Osteoblast (primary cell): Measurements from ENCODE around the gene DPM1. TPM values are rescaled to one million over a fixed set of nuclear protein-coding genes. Genes with fewer than 3 reads are reported as not detected.

Experiments used
- DNase-seq: peaks from one replicate; pipeline ENCODE4 v3.0.0; 2011; ENCODE audit warnings: low spot score, mixed read lengths; ENCODE audit not compliant: insufficient read length; ENCODE audit errors: missing footprints
- H2AFZ ChIP-seq: 2 replicates; pipeline ENCODE4 v1.6.0; 2011; ENCODE audit warnings: mild to moderate bottlenecking, low read length
- H3K27ac ChIP-seq: 2 replicates; pipeline ENCODE4 v1.5.1; 2011; ENCODE audit warnings: mild to moderate bottlenecking, low read depth, low read length, moderate library complexity
- H3K27me3 ChIP-seq: 2 replicates; pipeline ENCODE4 v1.6.0; 2012; ENCODE audit warnings: mild to moderate bottlenecking, control low read depth, inconsistent platforms, low read length, moderate library complexity; ENCODE audit not compliant: insufficient read depth
- H3K36me3 ChIP-seq: 2 replicates; pipeline ENCODE4 v1.5.1; 2011; ENCODE audit warnings: mild to moderate bottlenecking, low read length, control low read depth, moderate library complexity; ENCODE audit not compliant: insufficient read depth
- H3K4me1 ChIP-seq: 2 replicates; pipeline ENCODE4 v1.5.1; 2011; ENCODE audit warnings: mild to moderate bottlenecking, low read length, control low read depth, moderate library complexity; ENCODE audit not compliant: insufficient read depth
- H3K4me2 ChIP-seq: 2 replicates; pipeline ENCODE4 v1.6.0; 2011; ENCODE audit warnings: mild to moderate bottlenecking, low read length; ENCODE audit not compliant: insufficient read depth
- H3K4me3 ChIP-seq: fragments of 200-600 bp; sonication (generic); 3 replicates; pipeline ENCODE4 v1.5.1; 2012; ENCODE audit warnings: mild to moderate bottlenecking, low read length, inconsistent platforms; ENCODE audit not compliant: insufficient read depth
- H3K79me2 ChIP-seq: 2 replicates; pipeline ENCODE4 v1.6.0; 2012; ENCODE audit warnings: mild to moderate bottlenecking, low read length, control low read depth, inconsistent platforms; ENCODE audit not compliant: insufficient read depth
- H3K9me3 ChIP-seq: 2 replicates; pipeline ENCODE4 v1.5.1; 2011; ENCODE audit warnings: low read depth, low read length, control low read depth
- H4K20me1 ChIP-seq: 2 replicates; pipeline ENCODE4 v1.6.0; 2012; ENCODE audit warnings: mild to moderate bottlenecking, low read length, control low read depth; ENCODE audit not compliant: insufficient read depth
- CTCF ChIP-seq: IDR thresholded peaks from 2 replicates; pipeline ENCODE4 v1.5.1; 2011; ENCODE audit warnings: mild to moderate bottlenecking, low read depth, low read length, moderate library complexity; ENCODE audit errors: extremely low read depth
- total RNA-seq: library from RNA; depleted of rRNA; stranded (reverse); fragments of >200 nt; gene quantifications from 2 replicates; pipeline ENCODE4 v1.2.3, GENCODE V29; 2012

DPM1 gene
- total RNA-seq, 1 donor, result 53.2 TPM

GRCh38 chr20:50953196-50953595 is 5.1 kb downstream of the DPM1 start:
- H4K20me1 ChIP-seq, result peaks cover 47% of the 10 kb centered on the region
- no peak overlapping the region for H2AFZ ChIP-seq
- peaks cover 85% of the 10 kb centered on the region for H3K79me2 ChIP-seq
- no peaks in the 10 kb centered on the region for H3K9me3 ChIP-seq
- H3K4me1 ChIP-seq, result peaks cover 11% of the 10 kb centered on the region
- H3K4me2 ChIP-seq, result no peak overlapping the region
- peak; percentile 43 for DNase-seq
- H3K4me3 ChIP-seq, result no peak overlapping the region
- H3K27me3 ChIP-seq, result no peaks in the 10 kb centered on the region
- peaks cover 66% of the 10 kb centered on the region for H3K36me3 ChIP-seq
- TF ChIP-seq CTCF, result no peak
- H3K27ac ChIP-seq, result no peak overlapping the region

- H3K4me2 ChIP-seq, result no peak overlapping the region
- no peaks in the 10 kb centered on the region for H3K9me3 ChIP-seq
- TF ChIP-seq CTCF, result no peak
- H3K36me3 ChIP-seq, result peaks cover 86% of the 10 kb centered on the region
- H4K20me1 ChIP-seq, result peaks cover 17% of the 10 kb centered on the region
- peaks cover 42% of the 10 kb centered on the region for H3K79me2 ChIP-seq
- H3K27me3 ChIP-seq, result no peaks in the 10 kb centered on the region
- DNase-seq, result no peak
- H3K4me3 ChIP-seq, result no peak overlapping the region
- no peak overlapping the region for H2AFZ ChIP-seq
- no peaks in the 10 kb centered on the region for H3K4me1 ChIP-seq
- no peak overlapping the region for H3K27ac ChIP-seq
Measured at GRCh38 chr20:50948132-50948785, 10.1 kb downstream of the DPM1 start.

GRCh38 chr20:50943069-50943468 is 15.3 kb downstream of the DPM1 start:
- H4K20me1 ChIP-seq, result peaks cover 5% of the 10 kb centered on the region
- H3K27ac ChIP-seq, result no peak overlapping the region
- H2AFZ ChIP-seq, result no peak overlapping the region
- H3K79me2 ChIP-seq, result peaks cover 11% of the 10 kb centered on the region
- no peaks in the 10 kb centered on the region for H3K27me3 ChIP-seq
- H3K4me3 ChIP-seq, result no peak overlapping the region
- no peaks in the 10 kb centered on the region for H3K4me1 ChIP-seq
- DNase-seq, result no peak
- no peak for TF ChIP-seq CTCF
- H3K9me3 ChIP-seq, result no peaks in the 10 kb centered on the region
- no peak overlapping the region for H3K4me2 ChIP-seq
- H3K36me3 ChIP-seq, result peaks cover 77% of the 10 kb centered on the region

GRCh38 chr20:50933589-50933988 is 24.7 kb downstream of the DPM1 start:
- Histone ChIP-seq H3K9me3 (no peaks in the 10 kb centered on the region), H3K36me3 (peaks cover 52% of the 10 kb centered on the region), H3K79me2 (peaks cover 28% of the 10 kb centered on the region), H4K20me1 (peaks cover 13% of the 10 kb centered on the region), H3K4me3 (no peak overlapping the region), H3K4me1 (peaks cover 12% of the 10 kb centered on the region), H3K27ac (no peak overlapping the region), H2AFZ (no peak overlapping the region), H3K4me2 (no peak overlapping the region), H3K27me3 (no peaks in the 10 kb centered on the region)
- no peak for DNase-seq
- TF ChIP-seq CTCF, result no peak
